Measurements from ENCODE around the gene ZNF14.
A peak's percentile ranks its signal among the peaks of the same experiment; 100 is the strongest.

ZNF14 gene

DNA sequence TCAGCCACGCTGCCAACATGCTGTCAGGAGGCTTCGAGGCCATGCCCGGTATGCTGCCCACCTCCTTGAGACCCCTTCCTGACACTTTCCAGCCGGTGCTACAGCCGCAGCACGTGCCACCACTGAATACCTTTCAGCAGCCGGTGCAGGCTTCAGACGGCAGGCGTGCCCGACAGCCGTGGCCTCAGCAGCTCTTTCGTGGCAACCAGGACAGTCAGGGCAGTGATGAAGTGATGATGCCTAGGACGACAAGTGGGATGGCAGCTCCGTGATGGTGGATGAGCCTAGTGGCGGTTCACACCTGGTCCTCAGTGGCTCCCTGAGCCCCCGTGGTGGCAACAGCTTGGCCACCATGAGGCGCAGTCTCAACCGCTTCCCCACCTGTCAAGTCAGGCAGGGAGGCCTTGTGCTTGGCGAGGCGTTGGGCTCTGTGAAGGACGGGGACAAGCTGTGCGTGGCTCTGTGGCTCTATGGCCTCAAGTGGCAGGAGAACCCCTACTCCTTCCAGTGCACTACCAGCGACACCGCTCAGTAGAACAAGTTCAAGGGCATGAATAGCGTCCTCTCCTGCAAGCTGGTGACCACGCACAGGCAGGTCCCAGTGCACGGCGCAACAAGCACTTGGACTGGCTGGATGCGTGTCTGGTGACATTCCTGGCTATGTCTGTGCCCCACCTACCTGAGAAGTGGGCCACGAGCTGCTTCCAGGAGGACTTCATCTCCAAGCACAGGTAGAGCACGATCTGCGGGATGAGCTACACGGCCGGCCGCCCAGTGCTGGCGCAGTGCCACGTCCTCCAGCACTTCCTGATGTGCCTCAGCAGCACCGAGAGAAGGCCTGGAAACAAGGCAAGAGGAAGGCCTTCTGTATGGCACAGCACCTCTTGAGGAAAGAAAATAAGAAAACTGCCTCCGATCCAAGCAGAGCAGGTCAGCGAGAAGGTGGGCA lies 18.2 kb upstream of the ZNF14 start:
- Histone ChIP-seq H2AFZ (ENCODE audit: low read length) (no peak overlapping the region), H3K4me1 (ENCODE audit: control insufficient read depth in 2 of 2, insufficient read depth in 1 of 2, low read depth in 1 of 2, low read length in 2 of 2) (no peaks in the 10 kb centered on the region), H3K9ac (ENCODE audit: low read depth, low read length, poor library complexity) (peak overlapping the region; percentile 76), H3K79me1 (ENCODE audit: low read depth, low read length) (peaks cover 1% of the 10 kb centered on the region), H3K18ac (ENCODE audit: low read length) (peak overlapping the region; percentile 46), H3K36me3 (replicated peaks in 1 of 2; ENCODE audit: control insufficient read depth in 2 of 2, insufficient read depth in 2 of 2, low read length in 2 of 2) (no peaks in the 10 kb centered on the region), H2BK15ac (ENCODE audit: low read length) (no peak overlapping the region), H2BK12ac (ENCODE audit: low read length) (no peak overlapping the region), H3K4me2 (ENCODE audit: insufficient read depth, low read length, poor library complexity, severe bottlenecking) (no peak overlapping the region), H3K4ac (ENCODE audit: low read length) (no peak overlapping the region), H4K91ac (ENCODE audit: low read depth, low read length, poor library complexity) (no peak overlapping the region), H3K27ac (replicated peaks; ENCODE audit: low read length) (no peak overlapping the region), H4K8ac (ENCODE audit: low read depth, low read length) (no peak overlapping the region), H3K27me3 (ENCODE audit: control insufficient read depth in 3 of 3, insufficient read depth in 3 of 3, low read depth in 1 of 3, low read length in 3 of 3) (peaks cover 0 to 2% (median 0%) of the 10 kb centered on the region in 3 experiments), H3K4me3 (ENCODE audit: low read length in 2 of 2) (peak overlapping the region in 1 of 2 donors; percentile 15), H3K23ac (ENCODE audit: low read depth, low read length, poor library complexity) (peak overlapping the region; percentile 90), H3K14ac (ENCODE audit: low read length) (peak overlapping the region; percentile 99), H2AK5ac (ENCODE audit: low read depth, low read length) (peak overlapping the region; percentile 77), H3K9me3 (replicated peaks in 1 of 2; ENCODE audit: control insufficient read depth in 2 of 2, insufficient read depth in 1 of 2, low read depth in 1 of 2, low read length in 2 of 2) (peaks cover 5 to 15% of the 10 kb centered on the region in 2 donors), H2BK120ac (ENCODE audit: low read depth, low read length) (no peak overlapping the region), H2BK5ac (ENCODE audit: low read length) (peak overlapping the region; percentile 89)
- DNase-seq (ENCODE audit: low spot score), result no peak
- no CpG with 5 or more reads among the region's 40 CpGs for WGBS, 2 donors (ENCODE audit: extremely low coverage in 2 of 2, insufficient read length in 2 of 2, insufficient replicate concordance in 1 of 2)

DNA sequence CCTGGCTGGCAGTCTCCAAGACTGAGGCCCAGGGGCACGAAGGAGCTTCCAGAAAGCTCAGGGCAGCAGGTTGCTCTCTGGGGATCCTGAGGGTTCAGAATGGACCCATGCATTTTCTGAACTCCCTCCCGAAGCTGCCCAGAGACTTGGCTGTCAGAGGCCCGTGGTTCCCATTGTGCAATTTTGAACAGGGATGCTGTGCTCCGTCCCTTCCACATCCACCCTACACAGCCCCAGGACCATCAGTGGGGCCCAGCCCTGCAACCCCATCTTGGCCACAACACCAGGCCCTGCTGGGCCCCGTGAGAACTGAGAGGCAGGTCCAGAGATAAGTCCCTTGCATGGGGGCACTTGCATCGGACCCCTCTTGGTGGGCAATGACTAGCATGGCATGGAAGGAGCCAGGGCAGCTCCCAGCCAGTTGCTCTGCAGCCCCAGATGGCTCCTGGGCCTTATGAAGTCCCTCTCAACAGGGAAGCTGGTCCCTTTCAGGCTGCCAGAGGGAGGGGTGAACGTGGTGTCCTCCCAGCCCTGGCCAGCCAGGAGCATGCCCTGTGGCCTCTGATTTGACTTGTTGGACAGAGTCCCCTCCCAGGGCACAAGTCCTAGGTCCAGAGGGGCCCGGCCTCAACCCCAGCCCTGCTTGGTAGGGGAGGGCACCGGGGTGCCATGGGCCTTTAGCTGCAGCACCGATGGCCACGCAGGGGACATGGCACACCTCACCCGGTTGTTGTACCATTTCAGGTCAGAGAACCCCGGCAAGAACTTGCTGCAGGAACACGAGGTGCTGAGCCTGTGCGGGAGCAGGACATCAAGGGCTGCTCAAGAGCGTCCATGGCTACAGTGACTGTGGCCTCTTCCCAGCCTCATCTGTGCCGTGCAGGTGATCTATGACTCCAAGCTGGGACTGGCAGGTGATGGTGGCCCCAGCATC lies 17.3 kb upstream of the ZNF14 start:
- Histone ChIP-seq H3K14ac (ENCODE audit: low read length) (peak overlapping the region; percentile 40), H3K4me1 (ENCODE audit: control insufficient read depth in 2 of 2, insufficient read depth in 1 of 2, low read depth in 1 of 2, low read length in 2 of 2) (no peaks in the 10 kb centered on the region), H3K9ac (ENCODE audit: low read depth, low read length, poor library complexity) (peak overlapping the region; percentile 30)

DNA sequence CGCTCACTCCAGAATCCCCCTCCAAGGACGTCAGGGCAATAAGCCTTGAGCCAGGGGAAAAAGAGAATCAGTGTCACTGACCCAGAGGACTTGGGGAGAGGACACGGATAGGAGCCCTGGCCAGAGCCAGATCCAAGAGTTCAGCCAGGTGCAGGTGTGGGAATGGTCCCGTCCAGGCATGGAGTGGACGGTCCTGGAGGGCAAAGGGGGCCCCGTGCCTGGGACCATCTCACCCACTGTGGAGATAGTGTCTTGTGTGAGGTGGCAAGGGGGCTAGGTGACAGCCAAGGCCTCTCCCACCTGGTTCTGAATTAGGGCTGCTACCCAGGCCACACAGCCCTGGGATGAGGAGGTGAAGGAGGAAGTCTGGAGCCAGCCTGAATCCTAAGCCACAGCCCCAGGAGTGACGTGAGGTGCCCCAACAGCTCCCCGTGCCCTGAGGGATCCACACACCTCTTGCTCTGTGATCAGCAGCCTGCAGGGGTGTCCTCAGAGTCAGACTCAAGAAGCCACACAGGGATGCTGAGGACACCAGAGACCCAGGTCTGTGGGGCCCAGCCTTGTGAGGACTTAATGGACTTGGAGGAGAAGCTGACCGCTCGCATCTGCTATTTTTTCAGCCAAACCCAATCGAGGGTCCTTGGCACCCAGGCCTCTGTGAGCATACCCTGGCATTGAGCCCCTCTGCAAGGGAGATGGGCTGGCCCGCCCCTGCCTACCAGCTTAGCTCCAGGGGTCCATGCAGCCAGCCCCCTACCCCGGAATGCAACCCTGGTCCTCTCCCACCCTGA lies 16.4 kb upstream of the ZNF14 start:
- WGBS, 2 donors (ENCODE audit: extremely low coverage in 2 of 2, insufficient read length in 2 of 2, insufficient replicate concordance in 1 of 2), result no CpG with 5 or more reads among the region's 13 CpGs
- H2AK5ac ChIP-seq (ENCODE audit: low read depth, low read length), result no peak overlapping the region
- peak overlapping the region; percentile 14 for H3K14ac ChIP-seq (ENCODE audit: low read length)

More for the DNA sequence above, 17.3 kb upstream of the ZNF14 start:
- Histone ChIP-seq H3K4ac (ENCODE audit: low read length) (no peak overlapping the region), H4K8ac (ENCODE audit: low read depth, low read length) (no peak overlapping the region), H3K4me2 (ENCODE audit: insufficient read depth, low read length, poor library complexity, severe bottlenecking) (no peak overlapping the region), H3K27me3 (ENCODE audit: control insufficient read depth in 3 of 3, insufficient read depth in 3 of 3, low read depth in 1 of 3, low read length in 3 of 3) (peaks cover 0 to 2% (median 0%) of the 10 kb centered on the region in 3 experiments), H2BK120ac (ENCODE audit: low read depth, low read length) (no peak overlapping the region), H2BK15ac (ENCODE audit: low read length) (no peak overlapping the region), H4K91ac (ENCODE audit: low read depth, low read length, poor library complexity) (no peak overlapping the region), H3K79me1 (ENCODE audit: low read depth, low read length) (peaks cover 1% of the 10 kb centered on the region), H3K23ac (ENCODE audit: low read depth, low read length, poor library complexity) (no peak overlapping the region), H2BK5ac (ENCODE audit: low read length) (peak overlapping the region; percentile 20), H3K36me3 (replicated peaks in 1 of 2; ENCODE audit: control insufficient read depth in 2 of 2, insufficient read depth in 2 of 2, low read length in 2 of 2) (no peaks in the 10 kb centered on the region), H2BK12ac (ENCODE audit: low read length) (no peak overlapping the region), H3K18ac (ENCODE audit: low read length) (peak overlapping the region; percentile 46), H3K27ac (replicated peaks; ENCODE audit: low read length) (no peak overlapping the region), H2AFZ (ENCODE audit: low read length) (no peak overlapping the region), H2AK5ac (ENCODE audit: low read depth, low read length) (peak overlapping the region; percentile 77), H3K9me3 (replicated peaks in 1 of 2; ENCODE audit: control insufficient read depth in 2 of 2, insufficient read depth in 1 of 2, low read depth in 1 of 2, low read length in 2 of 2) (peaks cover 5 to 13% of the 10 kb centered on the region in 2 donors), H3K4me3 (ENCODE audit: low read length in 2 of 2) (peak overlapping the region in 1 of 2 donors; percentile 19)
- WGBS, 2 donors (ENCODE audit: extremely low coverage in 2 of 2, insufficient read length in 2 of 2, insufficient replicate concordance in 1 of 2), result no CpG with 5 or more reads among the region's 17 CpGs
- DNase-seq (ENCODE audit: low spot score), result no peak

More for the DNA sequence above, 16.4 kb upstream of the ZNF14 start:
- peaks cover 1% of the 10 kb centered on the region for H3K79me1 ChIP-seq (ENCODE audit: low read depth, low read length)
- H3K36me3 ChIP-seq (replicated peaks in 1 of 2; ENCODE audit: control insufficient read depth in 2 of 2, insufficient read depth in 2 of 2, low read length in 2 of 2), result no peaks in the 10 kb centered on the region
- no peak overlapping the region for H2BK5ac ChIP-seq (ENCODE audit: low read length)
- H3K4ac ChIP-seq (ENCODE audit: low read length), result no peak overlapping the region
- no peak overlapping the region for H2BK120ac ChIP-seq (ENCODE audit: low read depth, low read length)
- H3K4me2 ChIP-seq (ENCODE audit: insufficient read depth, low read length, poor library complexity, severe bottlenecking), result no peak overlapping the region
- H2AFZ ChIP-seq (ENCODE audit: low read length), result no peak overlapping the region
- H3K4me3 ChIP-seq (ENCODE audit: low read length in 2 of 2), result no peak overlapping the region
- no peak overlapping the region for H2BK12ac ChIP-seq (ENCODE audit: low read length)
- DNase-seq (ENCODE audit: low spot score), result no peak
- H4K91ac ChIP-seq (ENCODE audit: low read depth, low read length, poor library complexity), result no peak overlapping the region
- H3K23ac ChIP-seq (ENCODE audit: low read depth, low read length, poor library complexity), result no peak overlapping the region
- peaks cover 5 to 13% of the 10 kb centered on the region in 2 donors for H3K9me3 ChIP-seq (replicated peaks in 1 of 2; ENCODE audit: control insufficient read depth in 2 of 2, insufficient read depth in 1 of 2, low read depth in 1 of 2, low read length in 2 of 2)
- peaks cover 0 to 2% (median 0%) of the 10 kb centered on the region in 3 experiments for H3K27me3 ChIP-seq (ENCODE audit: control insufficient read depth in 3 of 3, insufficient read depth in 3 of 3, low read depth in 1 of 3, low read length in 3 of 3)
- no peaks in the 10 kb centered on the region for H3K4me1 ChIP-seq (ENCODE audit: control insufficient read depth in 2 of 2, insufficient read depth in 1 of 2, low read depth in 1 of 2, low read length in 2 of 2)
- peak overlapping the region; percentile 30 for H3K9ac ChIP-seq (ENCODE audit: low read depth, low read length, poor library complexity)
- H2BK15ac ChIP-seq (ENCODE audit: low read length), result no peak overlapping the region
- H3K18ac ChIP-seq (ENCODE audit: low read length), result peak overlapping the region; percentile 27
- H3K27ac ChIP-seq (replicated peaks; ENCODE audit: low read length), result no peak overlapping the region
- no peak overlapping the region for H4K8ac ChIP-seq (ENCODE audit: low read depth, low read length)

All from neuronal stem cell (in vitro differentiated cells).